MM.1S (cell line): ENCODE data around the gene PARP6.

Source experiments
- DNase-seq: peaks from one replicate; pipeline ENCODE4 v3.0.0-alpha.2; 2015
- H2AFZ ChIP-seq: fragments of 300-600 bp; sonication (generic); 2 replicates; pipeline ENCODE4 v1.6.0; 2016; ENCODE audit warnings: antibody characterized with exemption, low read length
- H3F3A ChIP-seq: fragments of 300-600 bp; sonication (generic); 2 replicates; pipeline ENCODE4 v1.6.1; 2016; ENCODE audit warnings: mild to moderate bottlenecking, antibody characterized with exemption, low read length, moderate library complexity, mixed read lengths; ENCODE audit not compliant: insufficient read depth
- H3K27ac ChIP-seq: fragments of 300-600 bp; sonication (generic); 2 replicates; pipeline ENCODE4 v1.5.1; 2016; ENCODE audit warnings: mild to moderate bottlenecking, low read length
- H3K27me3 ChIP-seq: fragments of 300-600 bp; sonication (generic); replicated peaks from 2 replicates; pipeline ENCODE4 v1.6.0; 2016; ENCODE audit warnings: low read length; ENCODE audit not compliant: insufficient read depth
- H3K36me3 ChIP-seq: fragments of 300-600 bp; sonication (generic); replicated peaks from 2 replicates; pipeline ENCODE4 v1.6.1; 2016; ENCODE audit warnings: mild to moderate bottlenecking, low read length, mixed read lengths; ENCODE audit not compliant: insufficient read depth
- H3K4me1 ChIP-seq: fragments of 300-600 bp; sonication (generic); 2 replicates; pipeline ENCODE4 v1.6.1; 2016; ENCODE audit warnings: low read length, mixed read lengths
- H3K4me2 ChIP-seq: fragments of 300-600 bp; sonication (generic); 2 replicates; pipeline ENCODE4 v1.6.0; 2016; ENCODE audit warnings: low read depth, low read length
- H3K4me3 ChIP-seq: fragments of 300-600 bp; sonication (generic); 2 replicates; pipeline ENCODE4 v1.5.1; 2016; ENCODE audit warnings: low read length, mixed read lengths
- H3K79me2 ChIP-seq: fragments of 300-600 bp; sonication (generic); 2 replicates; pipeline ENCODE4 v1.6.1; 2016; ENCODE audit warnings: mixed run types, low read length, mixed read lengths
- H3K9ac ChIP-seq: fragments of 300-600 bp; sonication (generic); 2 replicates; pipeline ENCODE4 v1.6.1; 2016; ENCODE audit warnings: low read length, mixed read lengths
- H3K9me2 ChIP-seq: fragments of 300-600 bp; sonication (generic); replicated peaks from 2 replicates; pipeline ENCODE4 v1.6.1; 2016; ENCODE audit warnings: mild to moderate bottlenecking, low read length, mixed read lengths; ENCODE audit not compliant: insufficient read depth
- H3K9me3 ChIP-seq: fragments of 300-600 bp; sonication (generic); replicated peaks from 2 replicates; pipeline ENCODE4 v1.6.1; 2016; ENCODE audit warnings: mild to moderate bottlenecking, low read length, mixed read lengths; ENCODE audit not compliant: insufficient read depth
- H4K20me1 ChIP-seq: fragments of 300-600 bp; sonication (generic); 2 replicates; pipeline ENCODE4 v1.6.1; 2016; ENCODE audit warnings: mild to moderate bottlenecking, low read length, moderate library complexity, mixed read lengths; ENCODE audit not compliant: insufficient read depth
- EZH2 ChIP-seq: fragments of 300-600 bp; sonication (generic); optimal IDR thresholded peaks from 2 replicates; pipeline ENCODE3; 2017; ENCODE audit warnings: low read depth, mild to moderate bottlenecking, antibody characterized with exemption, low read length, mixed read lengths
- EZH2phosphoT487 ChIP-seq: fragments of 300-600 bp; sonication (generic); IDR thresholded peaks from 2 replicates; pipeline ENCODE4 v1.6.1; 2018; ENCODE audit warnings: antibody characterized with exemption, low read length
- TF ChIP-seq, protein P1 (sequence below): fragments of 300-600 bp; sonication (generic); IDR thresholded peaks from 2 replicates; pipeline ENCODE4 v1.5.1; 2016; ENCODE audit warnings: antibody characterized with exemption, low read length, mixed read lengths

The PARP6 gene

DNA sequence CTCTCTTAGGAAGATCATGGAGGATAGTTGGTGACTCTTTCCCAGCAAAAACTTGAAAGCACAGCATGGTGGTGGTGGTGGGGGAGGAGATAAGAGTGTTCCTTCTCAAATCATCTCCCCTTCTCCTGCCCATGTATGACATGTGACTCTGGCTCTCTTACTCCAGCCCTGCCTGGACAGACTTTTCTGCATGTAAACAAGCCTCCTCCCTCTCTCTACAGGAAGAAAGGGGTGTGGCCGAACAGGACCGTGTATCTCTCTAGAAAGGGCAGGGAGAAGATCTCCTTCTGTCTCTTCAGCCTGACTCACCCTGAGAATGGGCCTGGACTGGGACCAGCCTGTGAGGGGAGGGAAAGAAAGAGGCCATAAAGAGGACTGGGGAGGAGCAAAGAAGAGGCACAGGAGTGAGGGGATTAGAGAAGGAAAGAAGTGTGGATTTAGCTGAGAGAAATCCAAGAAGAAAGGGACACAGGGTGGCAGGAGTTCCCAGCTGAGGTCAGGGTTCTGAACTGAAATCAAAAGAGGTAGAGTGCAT is 46.1 kb upstream of the PARP6 start:
- no peaks in the 10 kb centered on the region for H4K20me1 ChIP-seq
- no peaks in the 10 kb centered on the region for H3K79me2 ChIP-seq
- no peak overlapping the region for H3K4me2 ChIP-seq
- no peak overlapping the region for H2AFZ ChIP-seq
- H3K27me3 ChIP-seq, result 0 out of 2 replicates have a peak, but pooled peaks cover 6% of the 10 kb centered on the region
- H3K4me3 ChIP-seq, result no peak overlapping the region
- no peaks in the 10 kb centered on the region for H3K9me3 ChIP-seq
- H3F3A ChIP-seq, result 0 out of 2 replicates have a peak, but pooled peaks cover 9% of the 10 kb centered on the region
- no peaks in the 10 kb centered on the region for H3K9me2 ChIP-seq
- DNase-seq, result no peak
- no peaks in the 10 kb centered on the region for H3K4me1 ChIP-seq
- no peaks in the 10 kb centered on the region for H3K36me3 ChIP-seq
- no peak overlapping the region for H3K9ac ChIP-seq
- no peak overlapping the region for H3K27ac ChIP-seq
- TF ChIP-seq, protein P1, sequence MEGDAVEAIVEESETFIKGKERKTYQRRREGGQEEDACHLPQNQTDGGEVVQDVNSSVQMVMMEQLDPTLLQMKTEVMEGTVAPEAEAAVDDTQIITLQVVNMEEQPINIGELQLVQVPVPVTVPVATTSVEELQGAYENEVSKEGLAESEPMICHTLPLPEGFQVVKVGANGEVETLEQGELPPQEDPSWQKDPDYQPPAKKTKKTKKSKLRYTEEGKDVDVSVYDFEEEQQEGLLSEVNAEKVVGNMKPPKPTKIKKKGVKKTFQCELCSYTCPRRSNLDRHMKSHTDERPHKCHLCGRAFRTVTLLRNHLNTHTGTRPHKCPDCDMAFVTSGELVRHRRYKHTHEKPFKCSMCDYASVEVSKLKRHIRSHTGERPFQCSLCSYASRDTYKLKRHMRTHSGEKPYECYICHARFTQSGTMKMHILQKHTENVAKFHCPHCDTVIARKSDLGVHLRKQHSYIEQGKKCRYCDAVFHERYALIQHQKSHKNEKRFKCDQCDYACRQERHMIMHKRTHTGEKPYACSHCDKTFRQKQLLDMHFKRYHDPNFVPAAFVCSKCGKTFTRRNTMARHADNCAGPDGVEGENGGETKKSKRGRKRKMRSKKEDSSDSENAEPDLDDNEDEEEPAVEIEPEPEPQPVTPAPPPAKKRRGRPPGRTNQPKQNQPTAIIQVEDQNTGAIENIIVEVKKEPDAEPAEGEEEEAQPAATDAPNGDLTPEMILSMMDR, result no peak
- no peak for TF ChIP-seq EZH2

DNA sequence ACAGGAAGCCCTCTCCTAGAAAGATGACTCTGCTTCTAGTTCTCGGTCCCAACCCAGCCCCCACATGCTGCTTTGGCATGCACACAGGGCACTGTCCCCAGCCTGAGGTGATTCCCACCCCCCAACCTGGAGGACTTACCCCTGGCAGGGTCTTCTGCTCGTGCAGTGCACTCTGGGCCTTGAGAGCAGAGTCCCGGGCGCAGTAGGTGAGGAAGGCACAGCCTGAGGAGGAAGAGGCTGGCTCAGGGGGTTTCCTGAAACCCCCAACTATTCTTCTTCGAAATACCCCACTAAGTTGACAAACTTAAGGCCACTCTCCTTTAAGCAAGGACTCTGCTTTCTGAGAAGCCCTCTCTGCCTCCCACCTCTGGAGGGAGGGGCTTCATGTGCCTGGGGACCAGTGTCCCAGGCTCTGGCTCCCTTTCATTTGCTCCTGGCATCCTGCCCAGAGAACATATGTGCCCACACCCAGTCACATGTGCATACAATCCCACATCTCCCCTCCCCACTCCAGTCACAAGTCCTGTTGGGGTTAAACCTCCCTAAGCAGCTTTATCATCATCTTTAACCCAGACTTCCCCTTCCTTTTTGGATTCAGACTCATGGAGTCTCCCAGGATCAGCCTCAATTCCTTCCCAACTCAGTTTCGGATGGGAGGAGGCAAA is 43.5 kb upstream of the PARP6 start:
- Histone ChIP-seq H3K36me3 (no peaks in the 10 kb centered on the region), H3K9me3 (no peaks in the 10 kb centered on the region), H3K9me2 (no peaks in the 10 kb centered on the region), H3K27me3 (0 out of 2 replicates have a peak, but pooled peaks cover 6% of the 10 kb centered on the region), H2AFZ (no peak overlapping the region), H3K4me2 (no peak overlapping the region), H4K20me1 (no peaks in the 10 kb centered on the region), H3K27ac (no peak overlapping the region), H3K4me1 (no peaks in the 10 kb centered on the region), H3K4me3 (no peak overlapping the region), H3K79me2 (no peaks in the 10 kb centered on the region), H3F3A (0 out of 2 replicates have a peak, but pooled peaks cover 9% of the 10 kb centered on the region), H3K9ac (no peak overlapping the region)
- TF ChIP-seq EZH2phosphoT487, result no peak
- TF ChIP-seq, protein P1, result no peak
- no peak for TF ChIP-seq EZH2
- DNase-seq, result no peak

DNA sequence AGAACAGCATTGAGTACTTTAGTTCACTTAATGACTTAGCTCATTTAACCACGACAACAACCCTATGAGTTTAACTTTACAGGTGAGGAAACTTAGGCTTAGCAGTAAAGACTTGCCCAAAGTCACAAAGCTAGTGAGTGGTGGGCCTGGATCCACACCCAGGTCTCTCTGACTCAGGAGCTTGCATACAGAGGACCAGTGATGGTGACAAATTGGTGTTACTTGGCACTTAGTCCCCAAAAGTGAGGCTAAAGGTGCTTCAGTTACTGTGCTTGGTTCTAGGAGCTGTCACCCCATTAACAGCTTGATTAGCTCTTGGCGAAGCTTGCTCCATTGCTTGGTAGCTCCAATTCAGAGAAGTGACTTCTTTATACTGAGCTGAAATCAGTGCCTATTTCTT is 41.5 kb upstream of the PARP6 start:
- no peaks in the 10 kb centered on the region for H3K9me2 ChIP-seq
- H3K9ac ChIP-seq, result no peak overlapping the region
- H3K79me2 ChIP-seq, result no peaks in the 10 kb centered on the region
- no peak for DNase-seq
- no peak overlapping the region for H2AFZ ChIP-seq
- H3K4me2 ChIP-seq, result no peak overlapping the region
- H4K20me1 ChIP-seq, result no peaks in the 10 kb centered on the region
- no peaks in the 10 kb centered on the region for H3K9me3 ChIP-seq
- TF ChIP-seq EZH2phosphoT487 (no peak), EZH2 (no peak)
- TF ChIP-seq, protein P1, result no peak
- no peaks in the 10 kb centered on the region for H3K36me3 ChIP-seq
- H3K27me3 ChIP-seq, result 0 out of 2 replicates have a peak, but pooled peaks cover 3% of the 10 kb centered on the region
- no peaks in the 10 kb centered on the region for H3K4me1 ChIP-seq
- H3F3A ChIP-seq, result 0 out of 2 replicates have a peak, but pooled peaks cover 7% of the 10 kb centered on the region
- H3K4me3 ChIP-seq, result no peak overlapping the region
- no peak overlapping the region for H3K27ac ChIP-seq
